Fibroblast of skin of left quadriceps (primary cell): Measurements from ENCODE around the gene PSPH.
"Not testable (repeated sequence)": the region's sequence is repeated elsewhere in the genome, so short reads cannot be mapped to it uniquely, and the experiment has no call there.

Experiments
- DNase-seq, 2 experiments: peaks; one replicate each; pipeline ENCODE4 v3.0.0-alpha.2; 2013; ENCODE audit warnings: low read depth in 2 of 2

The PSPH gene

DNA sequence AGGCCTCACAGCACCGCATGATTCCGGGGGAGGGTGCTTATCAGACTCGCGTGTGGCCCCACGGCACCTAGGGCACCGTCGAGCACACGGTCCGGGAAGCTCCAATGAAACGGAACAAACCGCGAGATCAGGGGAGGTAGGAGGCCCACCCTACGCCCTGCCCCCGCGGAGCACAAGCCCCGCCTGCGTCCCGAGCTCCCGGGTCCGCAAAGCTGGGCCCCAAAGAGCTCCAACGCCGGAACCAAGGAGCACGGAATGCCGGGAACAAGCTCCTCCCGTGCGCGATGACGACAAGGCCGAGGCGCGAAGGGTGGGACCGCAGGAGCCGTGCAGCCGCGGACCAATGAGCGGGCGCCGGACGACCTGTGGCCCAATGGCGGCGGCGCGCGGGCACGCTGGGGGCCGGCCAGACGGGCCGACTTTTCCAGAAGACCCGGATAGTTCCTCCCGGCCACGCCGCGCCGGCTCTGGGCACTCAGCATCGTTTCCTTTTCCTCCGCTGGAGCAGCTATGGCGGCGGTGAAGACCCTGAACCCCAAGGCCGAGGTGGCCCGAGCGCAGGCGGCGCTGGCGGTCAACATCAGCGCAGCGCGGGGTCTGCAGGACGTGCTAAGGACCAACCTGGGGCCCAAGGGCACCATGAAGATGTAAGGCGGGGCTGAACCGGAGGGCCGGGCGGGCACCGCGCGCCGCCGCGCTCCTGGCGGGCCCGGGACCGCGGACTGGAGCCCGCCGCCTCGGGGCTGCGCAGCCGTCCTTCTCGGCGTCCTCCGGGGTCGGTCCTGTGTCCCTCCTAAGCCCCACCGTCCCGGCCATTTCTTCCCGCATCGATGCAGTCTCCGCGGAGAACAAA lies at the start of gene PSPH, which contains the start of gene CCT6A:
PSPH (minus strand) TSS at position 106 of the 853 bp plus-strand sequence. CDS start 30,232 bp downstream, outside the sequence.
CCT6A (plus strand) TSS at position 427 of the 853 bp plus-strand sequence; CDS start at position 511, 84 bp downstream.
- DNase-seq, result peak; percentile 97 to 98

DNA sequence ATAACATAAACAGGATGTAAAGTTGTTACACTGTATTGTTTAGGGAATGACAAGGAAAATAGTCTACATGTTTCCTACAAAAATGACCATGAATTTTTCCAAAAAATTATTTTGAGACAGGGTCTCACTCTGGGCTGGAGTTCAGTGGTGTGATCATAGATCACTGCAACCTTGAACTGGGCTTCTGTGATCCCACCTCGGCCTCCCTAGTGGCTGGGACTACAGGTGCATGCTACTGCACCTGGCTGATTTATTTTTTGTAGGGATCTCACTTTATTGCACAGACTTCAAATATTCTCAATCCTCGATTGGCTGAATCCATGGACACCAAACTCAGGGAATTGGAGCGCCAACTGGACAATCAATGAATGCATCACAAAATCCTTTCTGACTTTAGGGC lies 48.4 kb upstream of the PSPH start:
- no peak for DNase-seq

DNA sequence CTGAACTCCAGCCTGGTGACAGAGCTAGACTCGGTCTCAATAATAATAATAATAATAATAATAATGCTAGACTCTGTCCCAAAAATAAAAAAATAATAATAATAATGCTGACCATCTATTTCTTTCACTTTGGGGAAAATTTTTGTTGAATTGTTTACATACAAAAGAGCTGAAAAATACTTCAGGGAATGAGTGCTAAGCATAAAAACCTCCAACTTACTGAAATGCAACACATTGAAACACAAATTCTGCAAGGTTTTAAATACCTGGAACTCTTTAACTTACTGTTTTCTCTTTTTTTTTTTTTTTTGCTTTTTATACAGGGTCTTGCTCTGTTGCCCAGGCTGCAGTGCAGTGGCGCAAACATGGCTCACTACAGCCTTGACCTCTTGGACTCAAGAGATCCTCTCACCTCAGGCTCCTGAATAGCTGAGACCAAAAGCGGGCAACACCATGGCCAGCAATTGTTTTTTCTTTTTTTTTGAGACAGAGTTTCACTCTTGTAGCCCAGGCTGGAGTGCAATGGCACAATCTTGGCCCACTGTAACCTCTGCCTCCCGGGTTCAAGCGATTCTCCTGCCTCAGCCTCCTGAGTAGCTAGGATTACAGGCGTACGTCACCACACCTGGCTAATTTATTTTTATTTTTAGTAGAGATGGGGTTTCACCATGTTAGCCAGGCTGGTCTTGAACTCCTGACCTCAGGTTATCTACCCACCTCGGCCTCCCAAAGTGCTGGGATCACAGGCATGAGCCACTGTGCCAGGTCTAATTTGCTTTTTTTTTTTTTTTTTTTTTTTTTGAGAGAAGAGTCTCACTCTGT lies 47.2 kb upstream of the PSPH start:
- DNase-seq, result not testable (repeated sequence)

DNA sequence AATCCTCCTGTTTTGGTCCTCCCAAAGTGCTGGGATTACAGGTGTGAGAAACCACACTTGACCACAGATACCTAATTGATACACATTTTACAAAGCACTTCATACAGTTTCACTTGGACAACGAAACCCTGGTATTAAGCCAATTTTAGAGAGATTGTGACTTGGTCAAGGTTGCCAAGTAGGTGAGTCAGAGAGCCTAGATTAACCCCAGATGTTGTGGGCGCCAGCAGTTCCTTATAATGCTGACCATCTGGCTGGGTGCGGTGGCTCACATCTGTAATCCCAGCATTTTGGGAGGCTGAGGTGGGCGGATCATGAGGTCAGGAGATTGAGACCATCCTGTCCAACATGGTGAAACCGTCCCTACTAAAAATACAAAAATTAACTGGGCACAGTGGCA lies 46.5 kb upstream of the PSPH start:
- peak; percentile 79 to 80 for DNase-seq

DNA sequence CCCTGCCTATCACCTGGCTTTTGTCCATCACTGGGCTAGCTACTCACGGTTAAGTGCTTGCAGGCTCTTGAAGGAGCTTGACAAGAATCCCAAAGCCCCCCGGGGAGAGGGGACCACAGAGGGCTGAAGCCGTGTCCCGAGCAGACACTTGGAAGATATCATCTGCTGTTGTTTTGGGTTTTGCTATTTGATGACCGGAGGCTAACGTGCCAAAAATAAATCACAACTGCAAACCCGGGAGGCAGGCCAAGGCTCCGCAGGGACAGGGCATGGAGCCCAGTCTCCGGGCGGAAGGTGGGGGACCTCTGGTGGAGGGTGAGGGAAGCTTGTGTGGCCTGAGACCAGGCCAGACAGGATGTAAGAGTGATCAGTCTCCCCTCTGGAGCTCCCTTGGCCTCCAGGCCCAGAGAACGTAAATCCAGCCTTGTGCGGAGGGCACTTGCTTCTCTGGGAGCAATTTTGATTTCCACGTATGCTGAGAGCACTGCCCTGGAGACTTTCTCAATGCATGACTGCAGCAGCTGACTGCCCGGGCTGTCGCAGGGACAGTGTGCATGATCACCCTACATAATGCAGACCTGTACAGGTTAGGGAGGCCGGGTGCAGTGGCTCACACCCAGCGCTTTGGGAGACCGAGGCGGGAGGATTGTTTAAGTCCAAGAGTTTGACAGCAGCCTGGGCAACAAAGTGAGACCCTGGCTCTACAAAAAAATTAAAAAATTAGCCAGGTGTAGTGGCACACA lies 41.7 kb upstream of the PSPH start, which contains the start of gene PHKG1:
PHKG1 (minus strand) TSS at position 164 of the 743 bp plus-strand sequence. CDS start 4,011 bp downstream, outside the sequence.
- DNase-seq, result peak; percentile 32 to 42

DNA sequence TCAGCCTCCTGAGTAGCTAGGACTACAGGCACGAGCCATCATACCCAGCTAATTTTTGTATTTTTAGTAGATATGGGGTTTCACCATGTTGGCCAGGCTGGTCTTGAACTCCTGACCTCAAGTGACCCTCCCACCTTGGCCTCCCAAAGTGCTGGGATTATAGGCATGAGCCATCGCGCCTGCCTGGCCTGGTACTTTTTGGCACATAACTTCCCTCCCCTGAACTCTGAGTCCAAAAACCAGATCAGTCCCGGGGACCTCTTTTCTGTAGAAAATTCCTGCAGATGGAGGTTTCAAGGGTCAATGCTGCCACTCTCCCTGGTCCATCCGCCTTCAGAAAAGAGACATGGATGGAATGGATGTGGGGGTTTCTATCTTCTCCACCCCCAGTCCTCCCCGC lies 41.1 kb upstream of the PSPH start:
- not testable (repeated sequence) for DNase-seq

DNA sequence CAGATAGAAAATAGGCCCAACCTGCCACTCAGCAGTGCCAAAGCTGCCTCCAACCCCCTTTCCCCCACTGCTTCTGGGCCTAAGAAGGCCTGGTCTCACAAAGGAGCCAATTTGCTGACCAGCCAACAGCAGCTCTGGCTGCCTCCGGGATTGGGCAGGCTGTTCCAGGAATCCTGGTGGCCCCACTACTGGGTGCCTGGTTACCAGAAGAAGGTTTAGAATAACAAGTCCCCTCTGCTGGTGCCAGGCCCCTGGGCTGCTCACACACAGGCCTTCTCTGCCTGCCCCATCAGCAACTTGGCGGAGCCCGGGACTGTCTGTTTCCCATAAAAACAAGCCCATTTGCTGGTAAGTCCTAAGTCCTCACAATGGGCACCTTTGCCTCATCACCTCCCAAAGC lies 40.3 kb upstream of the PSPH start:
- DNase-seq, result no peak

DNA sequence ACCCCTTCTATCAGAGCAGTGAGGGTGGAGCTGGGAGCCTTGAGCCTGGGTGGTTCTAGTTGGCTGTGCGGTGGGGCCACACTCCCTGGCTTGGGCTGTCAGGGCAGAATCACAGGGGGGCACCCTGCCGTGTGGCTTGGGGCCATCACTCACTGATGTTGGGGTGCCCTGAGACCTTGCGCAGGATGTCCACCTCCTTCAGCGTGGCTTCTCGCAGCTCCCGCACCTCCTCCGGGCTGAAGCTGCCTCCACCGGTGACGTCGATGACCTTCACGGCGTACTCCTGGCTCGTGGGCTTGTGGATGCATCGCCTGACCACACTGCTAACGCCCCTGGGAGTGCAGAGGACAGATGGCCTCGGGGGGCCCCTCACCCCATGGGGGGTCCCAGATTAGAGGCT lies 36.2 kb upstream of the PSPH start:
- no peak for DNase-seq

DNA sequence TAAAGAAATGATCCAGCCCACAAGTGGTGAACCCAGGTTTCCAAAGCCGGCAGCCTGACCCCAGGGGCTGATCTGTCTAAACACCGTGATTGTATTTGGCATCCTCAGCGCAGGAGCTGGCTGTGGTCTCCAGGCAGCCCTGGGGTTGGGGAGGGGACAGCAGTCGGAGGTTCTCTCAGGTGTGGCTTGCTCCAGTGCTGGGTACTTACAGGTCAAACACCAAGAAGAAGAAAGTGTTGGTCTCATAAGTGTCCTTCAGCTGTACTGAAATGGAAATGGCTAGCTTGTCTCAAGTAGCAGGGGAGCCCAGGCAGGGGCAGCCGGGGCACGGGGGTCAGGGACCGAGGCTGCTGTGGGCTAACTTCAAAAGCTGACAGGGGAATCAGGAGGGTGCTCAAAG lies 35.5 kb upstream of the PSPH start:
- no peak for DNase-seq

DNA sequence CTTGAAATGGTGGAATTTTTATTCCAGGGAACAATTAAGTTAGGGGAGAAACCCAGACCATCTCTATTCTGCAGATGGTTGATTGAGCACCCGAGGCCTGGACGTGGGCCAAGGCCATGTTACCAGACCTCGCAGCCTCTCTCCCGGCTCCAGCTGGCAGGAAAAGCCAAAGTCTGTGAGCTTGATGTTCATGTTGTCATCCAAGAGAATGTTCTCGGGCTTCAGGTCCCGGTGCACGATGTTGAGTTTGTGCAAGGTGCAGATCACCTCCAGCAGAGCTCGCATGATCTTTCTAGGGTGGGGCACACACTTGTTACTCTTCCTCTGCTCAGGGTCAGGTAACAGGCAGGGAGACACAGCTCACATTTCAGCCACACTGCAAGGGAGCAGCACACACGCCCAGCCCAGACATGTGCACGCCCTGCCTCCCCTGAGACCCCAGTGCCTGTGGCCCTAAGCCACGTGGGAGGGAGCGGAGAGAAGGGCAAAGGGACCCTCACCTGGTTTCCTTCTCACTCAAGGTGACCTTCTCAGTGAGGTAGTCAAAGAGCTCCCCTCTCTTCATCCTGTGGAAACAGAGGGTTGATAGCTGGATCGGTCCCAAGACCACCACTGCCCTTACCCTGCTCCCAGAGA lies 32.0 kb upstream of the PSPH start:
- DNase-seq, result no peak

DNA sequence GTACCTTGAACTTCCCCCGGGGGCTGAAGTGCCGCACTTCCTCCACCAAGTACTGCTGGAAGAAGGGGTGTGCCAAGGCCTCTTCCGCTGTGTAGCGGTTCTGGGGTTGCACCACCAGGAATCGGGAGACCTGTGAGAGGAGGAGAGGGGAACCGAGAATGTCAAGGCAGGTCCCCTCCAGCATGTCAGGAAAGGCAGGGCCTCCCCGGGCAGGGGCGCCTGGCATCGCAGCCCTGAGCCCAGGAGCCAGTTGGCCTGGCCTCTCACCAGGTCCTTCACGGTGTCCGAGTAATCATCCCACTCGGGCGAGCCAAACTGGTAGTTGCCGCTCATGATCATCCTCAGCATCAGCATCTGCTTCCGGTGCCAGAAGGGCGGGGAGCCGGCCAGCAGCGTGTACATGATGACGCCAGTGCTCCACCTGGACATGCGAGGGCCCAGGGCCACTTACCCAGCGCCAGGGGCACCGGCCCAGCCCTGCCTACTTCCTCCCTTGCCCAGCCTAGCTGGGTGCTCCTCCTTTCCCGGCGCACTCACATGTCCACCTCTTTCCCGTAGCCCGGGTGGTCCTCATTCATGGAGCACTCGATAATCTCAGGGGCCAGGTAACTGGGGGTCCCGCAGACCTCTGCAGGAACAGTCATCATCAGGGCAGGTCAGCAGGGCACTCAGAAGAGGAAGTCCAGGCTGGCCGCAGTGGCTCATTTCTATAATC lies 30.5 kb upstream of the PSPH start:
- DNase-seq, result no peak

DNA sequence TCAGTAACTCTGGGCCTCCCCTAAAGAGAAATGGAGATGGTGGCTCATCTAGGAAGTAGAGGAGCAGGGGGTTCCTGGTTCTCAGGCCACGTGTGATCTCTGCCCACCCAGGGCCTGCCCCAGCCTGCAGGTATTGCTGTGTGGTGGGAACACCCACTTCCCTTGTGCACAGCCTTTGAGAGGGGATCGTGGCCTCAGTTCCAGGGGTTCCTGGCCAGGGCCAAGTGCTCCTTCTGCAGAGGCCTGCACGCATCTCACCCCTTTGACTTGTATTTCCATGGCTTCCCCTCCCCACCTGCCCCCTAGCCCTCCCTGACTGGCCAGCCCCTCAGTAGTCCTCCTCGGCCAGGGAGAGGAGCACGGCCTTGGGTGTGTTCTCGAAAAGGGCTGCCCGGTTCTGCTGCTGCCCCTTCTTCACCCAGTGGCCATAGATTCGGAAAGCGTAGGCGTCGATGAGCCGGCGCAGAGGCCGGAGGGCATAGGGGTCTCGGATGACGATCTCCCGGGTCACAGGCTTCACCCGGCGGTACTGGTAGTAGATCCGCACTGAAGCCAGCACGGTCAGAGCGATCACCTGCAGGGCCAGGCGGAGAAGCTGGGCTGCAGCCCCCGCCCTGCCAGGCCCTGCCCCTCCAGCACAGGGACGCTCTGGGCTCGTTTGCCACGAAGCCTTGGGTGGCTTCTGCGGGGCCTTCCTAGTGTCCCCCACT lies 29.6 kb upstream of the PSPH start:
- DNase-seq, result not testable (repeated sequence)

DNA sequence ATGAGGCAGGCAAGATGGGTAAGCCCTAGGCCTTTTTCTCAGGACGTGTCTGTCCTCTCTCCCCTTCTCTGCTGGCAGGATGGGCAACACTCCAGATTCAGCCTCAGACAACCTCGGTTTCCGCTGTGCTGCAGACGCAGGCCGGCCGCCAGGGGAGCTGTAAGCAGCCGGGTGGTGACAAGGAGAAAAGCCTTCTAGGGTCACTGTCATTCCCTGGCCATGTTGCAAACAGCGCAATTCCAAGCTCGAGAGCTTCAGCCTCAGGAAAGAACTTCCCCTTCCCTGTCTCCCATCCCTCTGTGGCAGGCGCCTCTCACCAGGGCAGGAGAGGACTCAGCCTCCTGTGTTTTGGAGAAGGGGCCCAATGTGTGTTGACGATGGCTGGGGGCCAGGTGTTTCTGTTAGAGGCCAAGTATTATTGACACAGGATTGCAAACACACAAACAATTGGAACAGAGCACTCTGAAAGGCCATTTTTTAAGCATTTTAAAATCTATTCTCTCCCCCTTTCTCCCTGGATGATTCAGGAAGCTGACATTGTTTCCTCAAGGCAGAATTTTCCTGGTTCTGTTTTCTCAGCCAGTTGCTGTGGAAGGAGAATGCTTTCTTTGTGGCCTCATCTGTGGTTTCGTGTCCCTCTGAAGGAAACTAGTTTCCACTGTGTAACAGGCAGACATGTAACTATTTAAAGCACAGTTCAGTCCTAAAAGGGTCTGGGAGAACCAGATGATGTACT lies 28.4 kb upstream of the PSPH start:
- no peak for DNase-seq

DNA sequence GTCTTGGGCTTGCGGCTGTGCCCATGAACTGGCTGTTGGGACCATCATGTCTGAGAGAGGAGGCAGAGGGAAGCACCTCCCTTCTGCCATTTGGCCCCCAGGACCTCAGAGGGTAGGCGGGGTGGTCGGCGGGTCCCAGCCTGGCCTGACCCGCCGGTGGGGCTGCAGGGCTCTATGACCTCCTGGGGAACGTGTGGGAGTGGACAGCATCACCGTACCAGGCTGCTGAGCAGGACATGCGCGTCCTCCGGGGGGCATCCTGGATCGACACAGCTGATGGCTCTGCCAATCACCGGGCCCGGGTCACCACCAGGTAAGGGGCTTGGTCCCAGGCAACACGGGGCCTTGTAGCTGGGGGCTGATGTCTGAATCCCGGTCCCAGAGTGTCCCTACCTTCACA lies 27.0 kb upstream of the PSPH start:
- DNase-seq, result no peak

DNA sequence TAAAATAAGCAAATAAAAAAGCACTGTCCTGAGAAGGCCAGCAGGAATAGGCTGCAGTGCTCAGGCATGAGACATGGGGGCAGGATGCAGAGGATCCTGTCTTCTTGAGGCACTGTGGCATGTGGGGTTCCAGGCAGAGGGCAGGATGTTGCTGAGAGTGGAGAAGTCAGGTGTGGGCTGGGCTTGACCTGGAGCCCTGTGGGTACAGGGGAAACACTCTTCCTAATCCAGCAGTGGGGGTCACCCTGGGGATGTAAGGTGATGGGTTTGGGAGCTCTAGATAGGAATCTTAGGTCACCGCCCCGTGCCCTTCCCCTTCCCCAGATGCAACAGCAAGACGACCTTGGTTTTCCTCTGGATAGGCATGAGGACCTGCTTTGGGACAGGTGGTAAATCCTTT lies 26.4 kb upstream of the PSPH start:
- DNase-seq, result no peak

DNA sequence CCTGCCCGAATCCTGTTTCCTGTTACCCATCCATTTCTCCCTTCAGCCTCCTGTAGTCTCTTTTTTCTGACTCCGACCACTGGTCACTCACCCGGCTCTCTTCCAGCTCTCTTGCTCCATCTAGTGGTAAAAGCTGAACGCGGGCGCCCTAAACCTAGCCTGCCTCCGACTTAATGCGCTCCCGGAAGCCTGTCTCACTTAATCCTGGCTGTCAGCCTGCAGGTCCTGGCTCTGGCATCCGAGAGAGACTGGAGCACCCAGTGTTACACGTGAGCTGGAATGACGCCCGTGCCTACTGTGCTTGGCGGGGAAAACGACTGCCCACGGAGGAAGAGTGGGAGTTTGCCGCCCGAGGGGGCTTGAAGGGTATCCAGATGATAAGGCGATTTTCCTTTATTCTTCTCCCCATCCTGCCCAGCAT lies 23.1 kb upstream of the PSPH start:
- DNase-seq, result peak; percentile 49 to 51

DNA sequence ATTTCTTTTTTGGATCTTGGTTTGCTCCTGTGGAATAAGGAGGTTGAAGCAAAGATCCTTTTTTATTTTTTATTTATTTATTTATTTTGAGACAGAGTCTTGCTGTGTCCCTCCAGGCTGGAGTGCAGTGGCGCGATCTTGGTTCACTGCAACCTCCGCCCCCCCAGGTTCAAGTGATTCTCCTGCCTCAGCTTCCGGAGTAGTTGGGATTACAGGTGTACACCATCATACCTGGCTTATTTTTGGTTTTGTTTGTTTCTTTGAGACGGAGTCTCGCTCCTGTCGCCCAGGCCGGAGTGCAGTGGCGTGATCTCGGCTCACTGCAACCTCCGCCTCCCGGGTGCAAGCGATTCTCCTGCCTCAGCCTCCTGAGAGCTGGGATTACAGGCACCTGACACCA lies 15.1 kb upstream of the PSPH start:
- not testable (repeated sequence) for DNase-seq

DNA sequence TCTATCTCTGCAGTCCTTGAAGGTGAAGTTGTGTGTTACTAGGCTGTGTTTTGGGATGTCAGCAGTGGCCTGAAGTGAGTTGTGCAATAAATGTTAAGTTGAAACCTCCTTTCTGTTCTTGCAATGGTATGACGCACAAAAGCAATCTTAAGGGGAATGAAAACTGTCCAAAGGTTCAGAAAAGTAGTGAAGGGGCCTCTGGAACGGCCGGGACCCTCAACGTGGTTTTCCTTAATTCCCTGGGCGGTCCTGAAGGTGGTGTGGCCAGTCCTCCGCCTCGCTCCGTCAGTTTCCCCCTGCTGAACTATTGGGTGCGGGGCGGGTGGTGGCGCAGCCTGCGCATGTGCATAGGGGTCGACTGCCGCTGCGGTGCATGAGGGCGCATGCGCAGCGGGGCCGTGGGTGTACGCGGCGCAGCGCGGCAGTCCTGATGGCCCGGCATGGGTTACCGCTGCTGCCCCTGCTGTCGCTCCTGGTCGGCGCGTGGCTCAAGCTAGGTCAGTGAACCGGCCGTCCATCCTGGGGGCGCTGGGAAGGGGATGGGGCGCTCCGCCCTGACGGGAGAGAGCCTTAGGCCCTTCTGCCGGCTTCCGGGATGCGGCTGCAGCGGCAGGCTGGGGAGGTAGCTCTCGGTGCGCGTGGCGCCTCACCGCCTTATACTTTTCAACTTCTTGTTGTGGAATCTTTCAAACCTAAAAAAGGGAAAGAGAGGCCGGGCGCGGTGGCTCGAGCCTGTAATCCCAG lies 12.8 kb upstream of the PSPH start, which contains the start of gene SUMF2:
SUMF2 (plus strand) TSS at position 405 of the 744 bp plus-strand sequence; CDS start at position 431, 26 bp downstream.
- peak; percentile 65 to 66 for DNase-seq
